K562 (cell line): Measurements from ENCODE around the gene SHTN1.

ENCODE experiments used
- BDP1 ChIP-seq: IDR thresholded peaks from 3 replicates; pipeline ENCODE4 v1.6.1; 2011; ENCODE audit not compliant: insufficient read length, insufficient read depth
- CBX3 ChIP-seq, 2 experiments: IDR thresholded peaks; 1 replicate in 1 of 2; 2 replicates in 1 of 2; pipeline ENCODE4 v1.6.1; 2012; ENCODE audit warnings: inconsistent platforms in 2 of 2, low read length in 2 of 2, borderline replicate concordance in 1 of 2, control low read depth in 1 of 2
- ELF4 ChIP-seq: fragments of 450-650 bp; formaldehyde crosslinking; IDR thresholded peaks from 2 replicates; pipeline ENCODE4 v1.4.0; 2022; ENCODE audit warnings: missing genetic modification characterization
- SIN3A ChIP-seq, 2 experiments: fragments of 150-350 bp in 1 of 2; IDR thresholded peaks; 2 replicates each; pipeline ENCODE4 v1.6.1; 2011 to 2016; ENCODE audit warnings: borderline replicate concordance in 2 of 2, low read depth in 2 of 2, low read length in 2 of 2, mild to moderate bottlenecking in 2 of 2, moderate library complexity in 2 of 2; ENCODE audit not compliant: control insufficient read depth in 1 of 2
- SMARCB1 ChIP-seq: IDR thresholded peaks from 2 replicates; pipeline ENCODE4 v1.6.1; 2011; ENCODE audit warnings: improper control_type of control experiment, low read depth; ENCODE audit not compliant: insufficient read length
- SREBF2 ChIP-seq: sonication (generic); formaldehyde crosslinking; IDR thresholded peaks from 2 replicates; pipeline ENCODE4 v1.4.0; 2020; ENCODE audit warnings: mild to moderate bottlenecking, missing genetic modification reagents
- ZNF274 ChIP-seq: IDR thresholded peaks from 2 replicates; pipeline ENCODE4 v1.6.1; 2011; ENCODE audit warnings: low read depth, mild to moderate bottlenecking, low read length, moderate library complexity, borderline replicate concordance
- ZZZ3 ChIP-seq: fragments of 450-650 bp; IDR thresholded peaks from 2 replicates; pipeline ENCODE4 v1.6.1; 2016; ENCODE audit warnings: antibody characterized with exemption, mild to moderate bottlenecking, moderate library complexity
- TF ChIP-seq, protein P1 (sequence below), 3 experiments: IDR thresholded peaks in 2 of 3; conservative IDR thresholded peaks in 1 of 3; 2 replicates each; pipeline ENCODE4 v1.5.1; 2011 to 2012; ENCODE audit warnings: low read length in 3 of 3, mild to moderate bottlenecking in 3 of 3, control low read depth in 2 of 3, improper control_type of control experiment in 1 of 3, inconsistent platforms in 1 of 3, low read depth in 1 of 3, mixed read lengths in 1 of 3, moderate library complexity in 1 of 3; ENCODE audit not compliant: insufficient read depth in 2 of 3

GRCh38 chr10:116833986-116834985, 170.7 kb downstream of the SHTN1 start:
- TF ChIP-seq, protein P1, sequence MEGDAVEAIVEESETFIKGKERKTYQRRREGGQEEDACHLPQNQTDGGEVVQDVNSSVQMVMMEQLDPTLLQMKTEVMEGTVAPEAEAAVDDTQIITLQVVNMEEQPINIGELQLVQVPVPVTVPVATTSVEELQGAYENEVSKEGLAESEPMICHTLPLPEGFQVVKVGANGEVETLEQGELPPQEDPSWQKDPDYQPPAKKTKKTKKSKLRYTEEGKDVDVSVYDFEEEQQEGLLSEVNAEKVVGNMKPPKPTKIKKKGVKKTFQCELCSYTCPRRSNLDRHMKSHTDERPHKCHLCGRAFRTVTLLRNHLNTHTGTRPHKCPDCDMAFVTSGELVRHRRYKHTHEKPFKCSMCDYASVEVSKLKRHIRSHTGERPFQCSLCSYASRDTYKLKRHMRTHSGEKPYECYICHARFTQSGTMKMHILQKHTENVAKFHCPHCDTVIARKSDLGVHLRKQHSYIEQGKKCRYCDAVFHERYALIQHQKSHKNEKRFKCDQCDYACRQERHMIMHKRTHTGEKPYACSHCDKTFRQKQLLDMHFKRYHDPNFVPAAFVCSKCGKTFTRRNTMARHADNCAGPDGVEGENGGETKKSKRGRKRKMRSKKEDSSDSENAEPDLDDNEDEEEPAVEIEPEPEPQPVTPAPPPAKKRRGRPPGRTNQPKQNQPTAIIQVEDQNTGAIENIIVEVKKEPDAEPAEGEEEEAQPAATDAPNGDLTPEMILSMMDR (IDR thresholded peaks at IDR 0.05 in 2 of 3, conservative IDR thresholded peaks at IDR 0.05 in 1 of 3; ENCODE audit: insufficient read depth in 2 of 3, low read depth in 1 of 3, low read length in 3 of 3) = no peak
- TF ChIP-seq CBX3 (IDR thresholded peaks at IDR 0.05; ENCODE audit: borderline replicate concordance in 1 of 2, low read length in 2 of 2) = no peak
- no peak for TF ChIP-seq SIN3A (IDR thresholded peaks at IDR 0.05; ENCODE audit: borderline replicate concordance in 2 of 2, control insufficient read depth in 1 of 2, low read depth in 2 of 2, low read length in 2 of 2)
- TF ChIP-seq ZNF274 = no peak
- TF ChIP-seq ZZZ3 = no peak
- no peak for TF ChIP-seq SREBF2 (CRISPR knock-in tag)
- TF ChIP-seq SMARCB1 = no peak
- TF ChIP-seq ELF4 (CRISPR knock-in tag) = no peak
- no peak for TF ChIP-seq BDP1
